K562 (cell line): Measurements from ENCODE around the gene TFF1. TPM values are rescaled to one million over a fixed set of nuclear protein-coding genes. Genes with fewer than 3 reads are reported as not detected.

Experiments
- ATAC-seq: fragments of 200-7000 bp; cut with Tn5 transposase; 3 replicates; pipeline ENCODE4 v1.9.1; 2020; ENCODE audit warnings: moderate library complexity
- BruUV-seq: library from RNA; stranded (reverse); fragments of 400-500 nt; replicated peaks from 2 replicates; lab custom pipeline; 2021; lab: Mats Ljungman, UMichigan
- CTCF ChIA-PET: fragments of 300-600 bp; formaldehyde crosslinking; extraction: SDS; loops from one replicate; lab custom pipeline; 2021; ENCODE audit warnings: low intra/inter-chr PET ratio; lab: Yijun Ruan, JAX
- POLR2A ChIA-PET: fragments of 300-600, 350-650 bp; sonication (Branson Sonifier 250); formaldehyde crosslinking; extraction: SDS; loops from one replicate; lab custom pipeline; 2021; ENCODE audit warnings: antibody characterized with exemption, inconsistent platforms; lab: Yijun Ruan, JAX
- DNase-seq, 4 experiments: peaks; one replicate each; pipeline versions ENCODE4 v3.0.0 to v3.0.0-alpha.2; 2011 to 2018; ENCODE audit warnings: low spot score in 3 of 4, mixed read lengths in 3 of 4; ENCODE audit errors: extremely low read depth in 1 of 4
- FAIRE-seq: peaks from 2 replicates; lab custom pipeline; 2011; peaks lifted over from hg19 to GRCh38; lab: Jason Lieb, UNC
- H2AFZ ChIP-seq: 2 replicates; pipeline ENCODE4 v1.6.0; 2011; ENCODE audit warnings: low read depth, low read length, control low read depth, inconsistent platforms
- H3K27ac ChIP-seq: fragments of 200-600 bp; 3 replicates; pipeline ENCODE4 v1.8.0; 2011; ENCODE audit warnings: low read depth, mild to moderate bottlenecking, control low read depth, inconsistent platforms, low read length, moderate library complexity, mixed read lengths; ENCODE audit errors: extremely low read depth
- H3K27me3 ChIP-seq, 2 experiments: fragments of 300-600 bp in 1 of 2; 2 replicates in 1 of 2; 3 replicates in 1 of 2; pipeline versions ENCODE4 v1.6.0 to v1.8.0; 2011; ENCODE audit warnings: inconsistent platforms in 2 of 2, low read length in 2 of 2, mild to moderate bottlenecking in 1 of 2, mixed read lengths in 1 of 2, moderate library complexity in 1 of 2; ENCODE audit not compliant: control insufficient read depth in 2 of 2, insufficient read depth in 2 of 2
- H3K36me3 ChIP-seq: fragments of 300-600 bp; 3 replicates; pipeline ENCODE4 v1.8.0; 2011; ENCODE audit warnings: mild to moderate bottlenecking, low read length, inconsistent platforms; ENCODE audit not compliant: control insufficient read depth, insufficient read depth
- H3K4me1 ChIP-seq, 2 experiments: fragments of 200-600 bp in 1 of 2; replicated peaks in 1 of 2; 2 replicates in 1 of 2; 3 replicates in 1 of 2; pipeline versions ENCODE4 v1.5.1 to v1.8.0; 2011; ENCODE audit warnings: inconsistent platforms in 2 of 2, low read length in 2 of 2, mild to moderate bottlenecking in 1 of 2, mixed read lengths in 1 of 2, moderate library complexity in 1 of 2; ENCODE audit not compliant: control insufficient read depth in 2 of 2, insufficient read depth in 2 of 2
- H3K4me2 ChIP-seq: 2 replicates; pipeline ENCODE4 v1.6.1; 2011; ENCODE audit warnings: low read length, control low read depth, inconsistent platforms, mixed read lengths; ENCODE audit not compliant: insufficient read depth
- H3K4me3 ChIP-seq: fragments of 200-600 bp; sonication (generic), shearing (Covaris generic); 2 replicates; pipeline ENCODE4 v1.5.1; 2016; ENCODE audit warnings: control low read depth, inconsistent platforms
- H3K79me2 ChIP-seq: fragments of 200-600 bp; 3 replicates; pipeline ENCODE4 v1.8.0; 2011; ENCODE audit warnings: low read length, inconsistent platforms; ENCODE audit not compliant: control insufficient read depth, insufficient read depth
- H3K9ac ChIP-seq, 2 experiments: 2 replicates each; pipeline versions ENCODE4 v1.6.0 to v1.6.1; 2011; ENCODE audit warnings: low read depth in 2 of 2, low read length in 2 of 2, control low read depth in 1 of 2, inconsistent platforms in 1 of 2, mild to moderate bottlenecking in 1 of 2, mixed read lengths in 1 of 2; ENCODE audit not compliant: insufficient read depth in 1 of 2
- H3K9me1 ChIP-seq: one replicate; pipeline ENCODE4 v1.6.0; 2011; ENCODE audit warnings: inconsistent platforms, mild to moderate bottlenecking, low read length, moderate library complexity; ENCODE audit not compliant: control insufficient read depth, insufficient read depth
- H3K9me3 ChIP-seq: replicated peaks from 2 replicates; pipeline ENCODE4 v1.5.1; 2011; ENCODE audit warnings: low read depth, low read length, inconsistent platforms; ENCODE audit not compliant: control insufficient read depth, insufficient read depth
- H4K20me1 ChIP-seq: replicated peaks from 2 replicates; pipeline ENCODE4 v1.6.1; 2011; ENCODE audit warnings: low read length, inconsistent platforms, mixed read lengths; ENCODE audit not compliant: control insufficient read depth, insufficient read depth
- DLX4 ChIP-seq: fragments of 250-450 bp; sonication (Bioruptor Pico); IDR thresholded peaks from 2 replicates; pipeline ENCODE4 v1.6.1; 2021; ENCODE audit warnings: mild to moderate bottlenecking
- EGR1 ChIP-seq: fragments of 450-650 bp; conservative IDR thresholded peaks from 2 replicates; pipeline ENCODE4 v1.6.1; 2017; ENCODE audit warnings: mild to moderate bottlenecking
- HIVEP1 ChIP-seq: fragments of 250-450 bp; sonication (Bioruptor Pico); IDR thresholded peaks from 2 replicates; pipeline ENCODE4 v1.4.0; 2020; ENCODE audit warnings: mild to moderate bottlenecking
- TAF1 ChIP-seq: IDR thresholded peaks from 2 replicates; pipeline ENCODE4 v1.6.1; 2011; ENCODE audit warnings: mild to moderate bottlenecking, low read length, moderate library complexity; ENCODE audit not compliant: insufficient read depth, control insufficient read depth, severe bottlenecking; ENCODE audit errors: extremely low read depth
- TCF15 ChIP-seq: fragments of 250-450 bp; sonication (Bioruptor Pico); IDR thresholded peaks from 2 replicates; pipeline ENCODE4 v1.8.0; 2022; ENCODE audit warnings: moderate library complexity, mild to moderate bottlenecking, inconsistent platforms
- ZNF395 ChIP-seq: fragments of 200-800 bp; sonication (Bioruptor generic); IDR thresholded peaks from 2 replicates; pipeline ENCODE4 v1.6.1; 2017; ENCODE audit warnings: missing genetic modification characterization, missing compliant biosample characterization
- ZNF583 ChIP-seq: fragments of 250-450 bp; sonication (Bioruptor Pico); IDR thresholded peaks from 2 replicates; pipeline ENCODE4 v1.4.0; 2020
- WGBS: fragments of 100-300 bp; shearing (Covaris generic); methylation state at CpG from one replicate; pipeline ENCODE4 v1.1.6; 2016; ENCODE audit warnings: low coverage, mixed read lengths; ENCODE audit not compliant: insufficient coverage; ENCODE audit errors: missing lambda C conversion rate; 5-methylcytosine and 5-hydroxymethylcytosine counted together
- in situ Hi-C: fragments of 300-500 bp; cut with MboI; formaldehyde crosslinking; loops from 4 replicates; pipeline ENCODE4 v1.15.0; 2018; ENCODE audit warnings: inconsistent platforms, mixed read lengths
- intact Hi-C: fragments of 100-400 bp; cut with micrococcal nuclease; formaldehyde crosslinking; loops from 2 replicates; pipeline ENCODE4 v1.14.2; 2022
- polyA plus RNA-seq, 8 experiments: library from polyadenylated mRNA; depleted of rRNA in 4 of 8; stranded (reverse) in 5 of 8; unstranded in 3 of 8; fragments of >200 nt; fragmentation: Nextera tagmentation in 2 of 8; fragmentation: Illumina TruSeq in 1 of 8; extraction: Ambion mirVana in 2 of 8; extraction: Trizol in 1 of 8; gene quantifications; 2 replicates each; pipeline versions ENCODE4 v1.2.1 to v1.2.3, GENCODE V29; 2011 to 2014; ENCODE audit warnings: inconsistent platforms in 1 of 8, missing spikeins in 1 of 8
- total RNA-seq, 7 experiments: library from RNA; depleted of rRNA in 6 of 7; stranded (reverse); fragments of >200 nt in 6 of 7; fragmentation: Illumina TruSeq in 2 of 7; extraction: Trizol in 2 of 7; gene quantifications; 2 replicates each; pipeline versions ENCODE4 v1.2.1 to v1.2.3, GENCODE V29; 2011 to 2021; ENCODE audit warnings: low replicate concordance in 1 of 7

TFF1 gene
- total and polyA plus RNA-seq, 9 of the 15 experiments (the other 6 are each of a cell fraction or from before 2014, with no cell fraction given), result 0.31 TPM; not detected in 8

GRCh38 chr21:42321845-42322244 is 44.5 kb downstream of the TFF1 start:
- DNase-seq, result no peak
- Histone ChIP-seq H3K9ac (no peak overlapping the region), H3K9me1 (no peaks in the 10 kb centered on the region), H2AFZ (no peak overlapping the region), H3K4me2 (no peak overlapping the region), H4K20me1 (0 out of 2 replicates have a peak, but pooled peaks cover 6% of the 10 kb centered on the region), H3K27me3 (peaks cover 44 to 62% of the 10 kb centered on the region in 2 experiments), H3K4me3 (no peak overlapping the region), H3K36me3 (no peaks in the 10 kb centered on the region), H3K27ac (no peak overlapping the region), H3K9me3 (no peaks in the 10 kb centered on the region), H3K4me1 (no peaks in the 10 kb centered on the region), H3K79me2 (no peaks in the 10 kb centered on the region)
- 0% methylated on average over 4 of the region's 4 CpGs for WGBS
- no TSS peak for BruUV-seq
- intact Hi-C loops, result no loop called here
- no peak for FAIRE-seq
- in situ Hi-C loops, result no loop called here
- CTCF ChIA-PET, result no interaction called here
- ATAC-seq, result no peak
- TF ChIP-seq ZNF395 (CRISPR knock-in tag), result no peak
- no peak for TF ChIP-seq TAF1
- no peak for TF ChIP-seq ZNF583 (CRISPR knock-in tag)
- no peak for TF ChIP-seq EGR1
- TF ChIP-seq HIVEP1, result no peak
- TF ChIP-seq DLX4 (CRISPR knock-in tag), result no peak
- TF ChIP-seq TCF15 (CRISPR knock-in tag), result no peak
- POLR2A ChIA-PET, result no interaction called here
